ENCODE results near the gene INO80B. TPM values are rescaled to one million over a fixed set of nuclear protein-coding genes. Genes with fewer than 3 reads are reported as not detected.

INO80B gene
- total and polyA plus RNA-seq, 9 of the 15 experiments (the other 6 are each of a cell fraction or from before 2014, with no cell fraction given): 0.41 to 22.6 (median 9.0) TPM

GRCh38 chr2:74482801-74483674, 28.2 kb downstream of the INO80B start, which contains the start of the genes CCDC142 and TTC31 (continued):
- TF ChIP-seq STAT6 (CRISPR knock-in tag; IDR thresholded peaks at IDR 0.05) (no peak), KLF6 (CRISPR knock-in tag; IDR thresholded peaks at IDR 0.05; ENCODE audit: borderline replicate concordance) (peak; percentile 32; the same call in 1 of the 2 replicates), DIDO1 (tag; IDR thresholded peaks at IDR 0.05; ENCODE audit: low read depth) (peak; percentile 82), SMAD4 (CRISPR knock-in tag; conservative IDR thresholded peaks at IDR 0.05) (no peak; the same call in 1 of the 2 replicates), TOE1 (IDR thresholded peaks at IDR 0.05; ENCODE audit: borderline replicate concordance) (peak; percentile 83), TOE1 (CRISPR knock-in tag; IDR thresholded peaks at IDR 0.05; ENCODE audit: borderline replicate concordance, low read depth) (no peak), ARHGAP35 (IDR thresholded peaks at IDR 0.05; ENCODE audit: partially characterized antibody) (no peak), ZZZ3 (IDR thresholded peaks at IDR 0.05) (no peak), LARP7 (IDR thresholded peaks at IDR 0.05) (no peak), NFE2 (IDR thresholded peaks at IDR 0.05; ENCODE audit: low read depth) (0 out of 2 replicates have a peak, but pooled peaks have one; percentile 35), FOXK2 (conservative IDR thresholded peaks at IDR 0.05 in 1 of 2, IDR thresholded peaks at IDR 0.05 in 1 of 2; ENCODE audit: low read depth in 2 of 2) (peak; percentile 64 to 72; a peak in 3 of 4 replicates), ZKSCAN3 (CRISPR knock-in tag; IDR thresholded peaks at IDR 0.05) (no peak), ZNF217 (CRISPR knock-in tag; IDR thresholded peaks at IDR 0.05) (no peak), NCOA4 (IDR thresholded peaks at IDR 0.05; ENCODE audit: partially characterized antibody) (no peak), ZNF124 (CRISPR knock-in tag; IDR thresholded peaks at IDR 0.05) (no peak), HDAC2 (IDR thresholded peaks at IDR 0.05) (peak; percentile 80)
- TF ChIP-seq, protein P1, sequence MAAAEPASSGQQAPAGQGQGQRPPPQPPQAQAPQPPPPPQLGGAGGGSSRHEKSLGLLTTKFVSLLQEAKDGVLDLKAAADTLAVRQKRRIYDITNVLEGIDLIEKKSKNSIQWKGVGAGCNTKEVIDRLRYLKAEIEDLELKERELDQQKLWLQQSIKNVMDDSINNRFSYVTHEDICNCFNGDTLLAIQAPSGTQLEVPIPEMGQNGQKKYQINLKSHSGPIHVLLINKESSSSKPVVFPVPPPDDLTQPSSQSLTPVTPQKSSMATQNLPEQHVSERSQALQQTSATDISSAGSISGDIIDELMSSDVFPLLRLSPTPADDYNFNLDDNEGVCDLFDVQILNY (CRISPR knock-in tag; IDR thresholded peaks at IDR 0.05): no peak
- TF ChIP-seq, protein P2, sequence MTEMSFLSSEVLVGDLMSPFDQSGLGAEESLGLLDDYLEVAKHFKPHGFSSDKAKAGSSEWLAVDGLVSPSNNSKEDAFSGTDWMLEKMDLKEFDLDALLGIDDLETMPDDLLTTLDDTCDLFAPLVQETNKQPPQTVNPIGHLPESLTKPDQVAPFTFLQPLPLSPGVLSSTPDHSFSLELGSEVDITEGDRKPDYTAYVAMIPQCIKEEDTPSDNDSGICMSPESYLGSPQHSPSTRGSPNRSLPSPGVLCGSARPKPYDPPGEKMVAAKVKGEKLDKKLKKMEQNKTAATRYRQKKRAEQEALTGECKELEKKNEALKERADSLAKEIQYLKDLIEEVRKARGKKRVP (CRISPR knock-in tag; IDR thresholded peaks at IDR 0.05): no peak
- TF ChIP-seq, protein P3, sequence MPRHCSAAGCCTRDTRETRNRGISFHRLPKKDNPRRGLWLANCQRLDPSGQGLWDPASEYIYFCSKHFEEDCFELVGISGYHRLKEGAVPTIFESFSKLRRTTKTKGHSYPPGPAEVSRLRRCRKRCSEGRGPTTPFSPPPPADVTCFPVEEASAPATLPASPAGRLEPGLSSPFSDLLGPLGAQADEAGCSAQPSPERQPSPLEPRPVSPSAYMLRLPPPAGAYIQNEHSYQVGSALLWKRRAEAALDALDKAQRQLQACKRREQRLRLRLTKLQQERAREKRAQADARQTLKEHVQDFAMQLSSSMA (CRISPR knock-in tag; IDR thresholded peaks at IDR 0.05): peak; percentile 13; the same call in 1 of the 2 replicates
- TF ChIP-seq, protein P4, sequence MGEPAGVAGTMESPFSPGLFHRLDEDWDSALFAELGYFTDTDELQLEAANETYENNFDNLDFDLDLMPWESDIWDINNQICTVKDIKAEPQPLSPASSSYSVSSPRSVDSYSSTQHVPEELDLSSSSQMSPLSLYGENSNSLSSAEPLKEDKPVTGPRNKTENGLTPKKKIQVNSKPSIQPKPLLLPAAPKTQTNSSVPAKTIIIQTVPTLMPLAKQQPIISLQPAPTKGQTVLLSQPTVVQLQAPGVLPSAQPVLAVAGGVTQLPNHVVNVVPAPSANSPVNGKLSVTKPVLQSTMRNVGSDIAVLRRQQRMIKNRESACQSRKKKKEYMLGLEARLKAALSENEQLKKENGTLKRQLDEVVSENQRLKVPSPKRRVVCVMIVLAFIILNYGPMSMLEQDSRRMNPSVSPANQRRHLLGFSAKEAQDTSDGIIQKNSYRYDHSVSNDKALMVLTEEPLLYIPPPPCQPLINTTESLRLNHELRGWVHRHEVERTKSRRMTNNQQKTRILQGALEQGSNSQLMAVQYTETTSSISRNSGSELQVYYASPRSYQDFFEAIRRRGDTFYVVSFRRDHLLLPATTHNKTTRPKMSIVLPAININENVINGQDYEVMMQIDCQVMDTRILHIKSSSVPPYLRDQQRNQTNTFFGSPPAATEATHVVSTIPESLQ (CRISPR knock-in tag; IDR thresholded peaks at IDR 0.05): peak; percentile 78; the same call in 1 of the 2 replicates

Measured in K562 (cell line).